Measurements from ENCODE around the gene TRAF5.
"Not testable (repeated sequence)": the region's sequence is repeated elsewhere in the genome, so short reads cannot be mapped to it uniquely, and the experiment has no call there.

The TRAF5 gene

DNA sequence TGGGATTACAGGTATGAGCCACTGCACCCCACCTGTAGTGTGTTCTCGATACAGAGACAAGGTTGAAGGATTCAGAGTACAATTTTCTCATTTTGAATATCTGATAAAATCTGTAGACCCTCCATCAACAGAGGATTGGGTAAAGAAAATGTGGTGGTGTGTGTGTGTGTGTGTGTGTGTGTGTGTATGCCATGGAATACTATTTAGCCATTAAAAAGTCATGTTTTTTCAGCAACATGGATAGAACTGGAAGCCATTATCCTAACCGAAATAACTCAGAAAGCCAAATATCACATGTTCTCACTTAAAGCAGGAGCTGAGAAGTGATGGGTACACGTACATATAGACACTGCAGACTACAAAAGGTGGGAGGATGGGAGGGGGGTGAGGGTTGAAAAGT, 57.9 kb downstream of the TRAF5 start:
- ATAC-seq: no peak
- TF ChIP-seq, protein P1, sequence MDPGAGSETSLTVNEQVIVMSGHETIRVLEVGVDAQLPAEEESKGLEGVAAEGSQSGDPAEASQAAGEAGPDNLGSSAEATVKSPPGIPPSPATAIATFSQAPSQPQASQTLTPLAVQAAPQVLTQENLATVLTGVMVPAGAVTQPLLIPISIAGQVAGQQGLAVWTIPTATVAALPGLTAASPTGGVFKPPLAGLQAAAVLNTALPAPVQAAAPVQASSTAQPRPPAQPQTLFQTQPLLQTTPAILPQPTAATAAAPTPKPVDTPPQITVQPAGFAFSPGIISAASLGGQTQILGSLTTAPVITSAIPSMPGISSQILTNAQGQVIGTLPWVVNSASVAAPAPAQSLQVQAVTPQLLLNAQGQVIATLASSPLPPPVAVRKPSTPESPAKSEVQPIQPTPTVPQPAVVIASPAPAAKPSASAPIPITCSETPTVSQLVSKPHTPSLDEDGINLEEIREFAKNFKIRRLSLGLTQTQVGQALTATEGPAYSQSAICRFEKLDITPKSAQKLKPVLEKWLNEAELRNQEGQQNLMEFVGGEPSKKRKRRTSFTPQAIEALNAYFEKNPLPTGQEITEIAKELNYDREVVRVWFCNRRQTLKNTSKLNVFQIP (CRISPR knock-in tag; IDR thresholded peaks at IDR 0.05; ENCODE audit: borderline replicate concordance, low read depth): no peak
- no peak for TF ChIP-seq RARB (CRISPR knock-in tag; IDR thresholded peaks at IDR 0.05)
- no peak for TF ChIP-seq OSR1 (CRISPR knock-in tag; IDR thresholded peaks at IDR 0.05)
- no peak for TF ChIP-seq ZNF8 (CRISPR knock-in tag; IDR thresholded peaks at IDR 0.05)
- TF ChIP-seq, protein P2, sequence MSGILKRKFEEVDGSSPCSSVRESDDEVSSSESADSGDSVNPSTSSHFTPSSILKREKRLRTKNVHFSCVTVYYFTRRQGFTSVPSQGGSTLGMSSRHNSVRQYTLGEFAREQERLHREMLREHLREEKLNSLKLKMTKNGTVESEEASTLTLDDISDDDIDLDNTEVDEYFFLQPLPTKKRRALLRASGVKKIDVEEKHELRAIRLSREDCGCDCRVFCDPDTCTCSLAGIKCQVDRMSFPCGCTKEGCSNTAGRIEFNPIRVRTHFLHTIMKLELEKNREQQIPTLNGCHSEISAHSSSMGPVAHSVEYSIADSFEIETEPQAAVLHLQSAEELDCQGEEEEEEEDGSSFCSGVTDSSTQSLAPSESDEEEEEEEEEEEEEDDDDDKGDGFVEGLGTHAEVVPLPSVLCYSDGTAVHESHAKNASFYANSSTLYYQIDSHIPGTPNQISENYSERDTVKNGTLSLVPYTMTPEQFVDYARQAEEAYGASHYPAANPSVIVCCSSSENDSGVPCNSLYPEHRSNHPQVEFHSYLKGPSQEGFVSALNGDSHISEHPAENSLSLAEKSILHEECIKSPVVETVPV (CRISPR knock-in tag; IDR thresholded peaks at IDR 0.05): no peak
- no peak for TF ChIP-seq PPARA (CRISPR knock-in tag; IDR thresholded peaks at IDR 0.05; ENCODE audit: borderline replicate concordance)

DNA sequence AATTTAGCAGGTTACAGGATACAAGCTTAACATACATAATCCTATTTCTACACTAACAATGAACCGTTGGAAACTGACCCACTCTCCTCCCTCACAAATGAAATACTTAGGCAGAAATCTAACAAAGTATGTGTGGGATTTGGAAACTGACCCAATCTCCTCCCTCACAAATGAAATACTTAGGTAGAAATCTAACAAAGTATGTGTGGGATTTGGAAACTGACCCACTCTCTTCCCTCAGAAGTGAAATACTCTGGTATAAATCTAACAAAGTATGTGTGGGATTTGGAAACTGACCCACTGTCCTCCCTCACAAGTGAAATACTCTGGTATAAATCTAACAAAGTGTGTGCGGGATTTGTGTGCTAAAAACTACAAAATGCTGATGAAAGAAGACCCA, 60.3 kb downstream of the TRAF5 start:
- ATAC-seq: no peak
- TF ChIP-seq ZFP3 (CRISPR knock-in tag; IDR thresholded peaks at IDR 0.05) (no peak), ZNF565 (CRISPR knock-in tag; conservative IDR thresholded peaks at IDR 0.05; ENCODE audit: low read depth) (no peak), ARNTL (CRISPR knock-in tag; IDR thresholded peaks at IDR 0.05; ENCODE audit: borderline replicate concordance, low read depth) (no peak)

DNA sequence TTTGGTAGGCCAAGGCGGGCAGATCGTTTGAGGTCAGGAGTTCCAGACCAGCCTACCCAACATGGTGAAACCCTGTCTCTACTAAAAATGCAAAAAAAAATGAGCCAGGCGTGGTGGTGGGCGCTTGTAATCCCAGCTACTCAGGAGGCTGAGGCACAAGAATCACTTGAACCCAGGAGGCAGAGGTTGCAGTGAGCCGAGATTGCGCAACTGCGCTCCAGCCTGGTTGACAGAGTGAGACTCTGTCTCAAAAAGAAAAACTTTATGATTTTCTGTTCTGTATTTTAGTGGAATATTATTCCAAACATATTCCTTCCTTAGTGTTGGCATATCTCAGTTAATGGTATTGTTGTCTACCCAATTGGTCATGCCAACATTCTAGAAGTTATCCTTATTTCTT, 64.2 kb downstream of the TRAF5 start:
- ATAC-seq: not testable (repeated sequence)

DNA sequence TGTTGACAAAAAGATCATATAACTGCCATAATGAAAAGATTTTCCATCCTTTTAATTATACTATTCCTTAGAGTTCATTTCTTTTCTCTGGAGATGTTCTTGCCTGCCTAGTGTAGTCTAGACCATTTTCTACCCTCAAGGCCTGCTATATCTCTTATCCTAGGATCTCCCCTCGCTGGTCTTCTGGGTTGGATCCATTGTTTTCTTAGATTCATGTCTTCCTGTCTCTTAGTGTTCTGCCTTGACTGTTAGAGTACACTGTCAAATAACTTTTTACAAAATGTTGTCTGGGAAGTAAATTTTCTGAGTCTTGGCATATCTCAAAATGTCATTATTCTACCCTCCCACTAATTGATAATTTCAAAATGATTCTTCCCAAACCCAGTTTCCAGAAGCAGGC, 66.6 kb downstream of the TRAF5 start:
- TF ChIP-seq, protein P3, sequence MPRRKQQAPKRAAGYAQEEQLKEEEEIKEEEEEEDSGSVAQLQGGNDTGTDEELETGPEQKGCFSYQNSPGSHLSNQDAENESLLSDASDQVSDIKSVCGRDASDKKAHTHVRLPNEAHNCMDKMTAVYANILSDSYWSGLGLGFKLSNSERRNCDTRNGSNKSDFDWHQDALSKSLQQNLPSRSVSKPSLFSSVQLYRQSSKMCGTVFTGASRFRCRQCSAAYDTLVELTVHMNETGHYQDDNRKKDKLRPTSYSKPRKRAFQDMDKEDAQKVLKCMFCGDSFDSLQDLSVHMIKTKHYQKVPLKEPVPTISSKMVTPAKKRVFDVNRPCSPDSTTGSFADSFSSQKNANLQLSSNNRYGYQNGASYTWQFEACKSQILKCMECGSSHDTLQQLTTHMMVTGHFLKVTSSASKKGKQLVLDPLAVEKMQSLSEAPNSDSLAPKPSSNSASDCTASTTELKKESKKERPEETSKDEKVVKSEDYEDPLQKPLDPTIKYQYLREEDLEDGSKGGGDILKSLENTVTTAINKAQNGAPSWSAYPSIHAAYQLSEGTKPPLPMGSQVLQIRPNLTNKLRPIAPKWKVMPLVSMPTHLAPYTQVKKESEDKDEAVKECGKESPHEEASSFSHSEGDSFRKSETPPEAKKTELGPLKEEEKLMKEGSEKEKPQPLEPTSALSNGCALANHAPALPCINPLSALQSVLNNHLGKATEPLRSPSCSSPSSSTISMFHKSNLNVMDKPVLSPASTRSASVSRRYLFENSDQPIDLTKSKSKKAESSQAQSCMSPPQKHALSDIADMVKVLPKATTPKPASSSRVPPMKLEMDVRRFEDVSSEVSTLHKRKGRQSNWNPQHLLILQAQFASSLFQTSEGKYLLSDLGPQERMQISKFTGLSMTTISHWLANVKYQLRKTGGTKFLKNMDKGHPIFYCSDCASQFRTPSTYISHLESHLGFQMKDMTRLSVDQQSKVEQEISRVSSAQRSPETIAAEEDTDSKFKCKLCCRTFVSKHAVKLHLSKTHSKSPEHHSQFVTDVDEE (CRISPR knock-in tag; IDR thresholded peaks at IDR 0.05): no peak
- TF ChIP-seq PPARA (CRISPR knock-in tag; IDR thresholded peaks at IDR 0.05; ENCODE audit: borderline replicate concordance) (no peak), ZC3H10 (CRISPR knock-in tag; IDR thresholded peaks at IDR 0.05) (no peak), GLIS3 (CRISPR knock-in tag; IDR thresholded peaks at IDR 0.05) (no peak), ZFP3 (CRISPR knock-in tag; IDR thresholded peaks at IDR 0.05) (no peak), BACH2 (CRISPR knock-in tag; IDR thresholded peaks at IDR 0.05; ENCODE audit: borderline replicate concordance) (no peak), RARB (CRISPR knock-in tag; IDR thresholded peaks at IDR 0.05) (no peak), ESRRG (CRISPR knock-in tag; IDR thresholded peaks at IDR 0.05) (no peak), ZNF565 (CRISPR knock-in tag; conservative IDR thresholded peaks at IDR 0.05; ENCODE audit: low read depth) (no peak), ARNTL (CRISPR knock-in tag; IDR thresholded peaks at IDR 0.05; ENCODE audit: borderline replicate concordance, low read depth) (no peak), OSR1 (CRISPR knock-in tag; IDR thresholded peaks at IDR 0.05) (no peak), SNAI2 (CRISPR knock-in tag; IDR thresholded peaks at IDR 0.05) (no peak), CSDC2 (CRISPR knock-in tag; IDR thresholded peaks at IDR 0.05) (no peak), ZNF70 (CRISPR knock-in tag; IDR thresholded peaks at IDR 0.05) (no peak), ZFP30 (CRISPR knock-in tag; IDR thresholded peaks at IDR 0.05) (no peak), ZNF8 (CRISPR knock-in tag; IDR thresholded peaks at IDR 0.05) (no peak)
- TF ChIP-seq, protein P1 (CRISPR knock-in tag; IDR thresholded peaks at IDR 0.05; ENCODE audit: borderline replicate concordance, low read depth): no peak
- TF ChIP-seq, protein P4, sequence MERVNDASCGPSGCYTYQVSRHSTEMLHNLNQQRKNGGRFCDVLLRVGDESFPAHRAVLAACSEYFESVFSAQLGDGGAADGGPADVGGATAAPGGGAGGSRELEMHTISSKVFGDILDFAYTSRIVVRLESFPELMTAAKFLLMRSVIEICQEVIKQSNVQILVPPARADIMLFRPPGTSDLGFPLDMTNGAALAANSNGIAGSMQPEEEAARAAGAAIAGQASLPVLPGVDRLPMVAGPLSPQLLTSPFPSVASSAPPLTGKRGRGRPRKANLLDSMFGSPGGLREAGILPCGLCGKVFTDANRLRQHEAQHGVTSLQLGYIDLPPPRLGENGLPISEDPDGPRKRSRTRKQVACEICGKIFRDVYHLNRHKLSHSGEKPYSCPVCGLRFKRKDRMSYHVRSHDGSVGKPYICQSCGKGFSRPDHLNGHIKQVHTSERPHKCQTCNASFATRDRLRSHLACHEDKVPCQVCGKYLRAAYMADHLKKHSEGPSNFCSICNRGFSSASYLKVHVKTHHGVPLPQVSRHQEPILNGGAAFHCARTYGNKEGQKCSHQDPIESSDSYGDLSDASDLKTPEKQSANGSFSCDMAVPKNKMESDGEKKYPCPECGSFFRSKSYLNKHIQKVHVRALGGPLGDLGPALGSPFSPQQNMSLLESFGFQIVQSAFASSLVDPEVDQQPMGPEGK (CRISPR knock-in tag; IDR thresholded peaks at IDR 0.05; ENCODE audit: borderline replicate concordance): no peak
- ATAC-seq: no peak

DNA sequence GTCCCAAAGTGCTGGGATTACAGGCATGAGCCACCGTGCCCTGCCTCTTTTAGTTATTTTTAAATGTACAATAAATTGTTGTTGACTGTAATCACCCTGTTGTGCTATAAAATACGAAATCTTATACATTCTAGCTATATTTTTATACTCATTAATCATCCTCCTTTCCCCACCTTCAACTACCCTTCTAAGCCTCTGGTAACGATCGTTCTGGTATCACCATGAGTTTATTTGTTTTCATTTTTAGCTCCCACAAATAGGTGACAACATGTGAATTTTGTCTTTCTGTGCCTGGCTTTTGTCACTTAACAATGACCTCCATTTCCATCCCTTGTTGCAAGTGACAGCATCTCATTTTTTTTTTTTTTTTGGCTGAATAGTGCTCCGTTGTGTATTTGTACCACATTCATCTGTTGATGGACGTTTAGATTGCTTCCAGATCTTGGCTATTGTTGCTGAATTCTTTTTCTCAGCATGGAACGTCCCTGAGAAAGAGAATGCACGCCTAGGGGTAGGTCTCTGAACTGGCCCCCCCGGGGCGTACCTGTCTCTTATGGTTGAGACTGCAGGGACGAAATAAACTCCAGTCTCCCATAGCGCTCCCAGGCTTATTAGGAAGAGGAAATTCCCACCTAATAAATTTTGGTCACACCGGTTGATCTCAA, 71.8 kb downstream of the TRAF5 start:
- ATAC-seq: not testable (repeated sequence)

DNA sequence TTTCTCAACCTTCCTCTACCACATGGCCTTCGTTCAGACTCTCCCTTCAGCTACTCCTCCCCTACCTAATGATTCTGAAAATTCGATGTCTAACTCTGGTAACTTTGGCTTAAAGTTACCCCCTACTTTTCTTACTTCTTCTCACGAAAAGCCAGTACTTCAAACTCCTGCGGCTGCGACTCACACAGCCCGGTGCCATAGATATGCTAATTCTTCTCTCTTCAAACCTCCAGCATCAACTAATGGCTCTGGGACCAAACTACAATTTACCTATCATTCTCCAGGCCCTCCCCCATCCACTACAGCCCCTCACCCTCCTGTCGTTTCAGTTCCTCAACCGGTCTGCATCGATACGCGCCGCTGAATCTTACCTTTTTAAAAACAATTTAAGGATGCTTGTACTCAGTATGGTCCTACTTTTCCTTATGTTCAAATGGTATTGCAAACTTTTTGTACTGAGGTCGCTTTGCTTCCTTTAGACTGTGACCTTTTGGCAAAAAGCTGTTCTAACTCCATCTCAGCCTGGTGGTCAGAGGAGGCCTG, 73.3 kb downstream of the TRAF5 start:
- ATAC-seq: not testable (repeated sequence)

DNA sequence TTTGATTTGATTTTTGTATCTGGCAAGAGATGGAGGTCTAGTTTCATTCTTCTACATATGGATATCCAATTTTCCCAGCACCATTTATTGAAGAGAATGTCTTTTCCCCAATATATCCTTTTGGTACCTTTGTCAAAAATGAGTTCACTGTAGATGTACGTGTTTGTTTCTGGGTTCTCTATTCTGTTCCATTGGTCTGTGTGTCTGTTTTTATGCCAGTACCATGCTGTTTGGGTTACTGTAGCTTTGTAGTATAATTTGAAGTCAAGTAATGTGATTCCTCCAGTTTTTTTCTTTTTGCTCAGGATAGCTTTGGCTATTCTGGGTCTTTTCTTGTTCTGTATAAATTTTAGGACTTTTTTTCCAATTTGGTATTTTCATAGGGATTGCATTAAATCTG, 75.1 kb downstream of the TRAF5 start:
- ATAC-seq: not testable (repeated sequence)

DNA sequence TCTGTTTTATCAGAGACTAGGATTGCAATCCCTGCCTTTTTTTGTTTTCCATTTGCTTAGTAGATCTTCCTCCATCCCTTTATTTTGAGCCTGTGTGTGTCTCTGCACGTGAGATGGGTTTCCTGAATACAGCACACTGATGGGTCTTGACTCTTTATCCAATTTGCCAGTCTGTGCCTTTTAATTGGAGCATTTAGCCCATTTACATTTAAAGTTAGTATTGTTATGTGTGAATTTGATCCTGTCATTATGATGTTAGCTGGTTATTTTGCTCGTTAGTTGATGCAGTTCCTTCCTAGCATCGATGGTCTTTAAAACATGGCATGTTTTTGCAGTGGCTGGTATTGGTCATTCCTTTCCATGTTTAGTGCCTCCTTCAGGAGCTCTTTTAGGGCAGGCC, 79.5 kb downstream of the TRAF5 start:
- not testable (repeated sequence) for ATAC-seq

DNA sequence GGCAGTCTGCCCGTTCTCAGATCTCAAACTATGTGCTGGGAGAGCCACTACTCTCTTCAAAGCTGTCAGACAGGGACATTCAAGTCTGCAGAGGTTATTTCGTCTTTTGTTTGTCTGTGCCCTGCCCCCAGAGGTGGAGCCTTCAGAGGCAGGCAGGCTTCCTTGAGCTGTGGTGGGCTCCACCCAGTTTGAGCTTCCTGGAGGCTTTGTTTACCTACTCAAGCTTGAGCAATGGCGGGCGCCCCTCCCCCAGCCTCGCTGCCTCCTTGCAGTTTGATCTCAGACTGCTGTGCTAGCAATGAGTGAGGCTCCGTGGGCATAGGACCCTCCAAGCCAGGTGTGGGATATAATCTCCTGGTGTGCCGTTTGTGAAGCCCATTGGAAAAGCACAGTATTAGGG, 81.1 kb downstream of the TRAF5 start:
- not testable (repeated sequence) for ATAC-seq

Data from SK-N-SH treated with all-trans-retinoic acid at 6 μM for 48 hours (cell line).